Esophagus muscularis mucosa (tissue), 4 donors: Measurements from ENCODE around the gene TP63. TPM values are rescaled to one million over a fixed set of nuclear protein-coding genes. Genes with fewer than 3 reads are reported as not detected.

Experiments used
- DNase-seq: peaks from one replicate; pipeline ENCODE4 v3.0.0-alpha.2; 2017; ENCODE audit errors: extremely low spot score
- H3K27ac ChIP-seq, 4 donors: fragments of 200-600 bp; sonication (generic); replicated peaks in 1 of 4; 1 replicate in 3 of 4; 2 replicates in 1 of 4; pipeline ENCODE4 v1.5.1; 2016 to 2019; ENCODE audit warnings: mild to moderate bottlenecking in 1 of 4
- H3K27me3 ChIP-seq, 4 donors: fragments of 200-600 bp; sonication (generic); one replicate each; pipeline versions ENCODE4 v1.5.1 to v1.6.0; 2016 to 2019
- H3K36me3 ChIP-seq, 4 donors: fragments of 200-600 bp; sonication (generic); one replicate each; pipeline ENCODE4 v1.5.1; 2016 to 2019
- H3K4me1 ChIP-seq, 4 donors: fragments of 200-600 bp; sonication (generic); one replicate each; pipeline ENCODE4 v1.5.1; 2016 to 2019
- H3K4me3 ChIP-seq, 4 donors: fragments of 200-600 bp; sonication (generic); 1 replicate in 2 of 4; 2 replicates in 2 of 4; pipeline ENCODE4 v1.5.1; 2016 to 2019; ENCODE audit warnings: mild to moderate bottlenecking in 4 of 4, moderate library complexity in 1 of 4
- H3K9me3 ChIP-seq, 4 donors: fragments of 200-600 bp; sonication (generic); 1 replicate in 3 of 4; 2 replicates in 1 of 4; pipeline ENCODE4 v1.5.1; 2016 to 2019
- CTCF ChIP-seq, 3 experiments: fragments of 200-600 bp in 2 of 3; fragments of 450-650 bp in 1 of 3; sonication (generic) in 2 of 3; IDR thresholded peaks; one replicate each; pipeline ENCODE4 v1.5.1; 2017 to 2019; ENCODE audit warnings: antibody characterized with exemption in 3 of 3, mild to moderate bottlenecking in 2 of 3, moderate library complexity in 1 of 3
- EP300 ChIP-seq: sonication (generic); formaldehyde crosslinking; IDR thresholded peaks from one replicate; pipeline ENCODE4 v1.6.1; 2017; ENCODE audit warnings: antibody characterized with exemption
- POLR2A ChIP-seq: fragments of 450-650 bp; IDR thresholded peaks from one replicate; pipeline ENCODE4 v1.6.1; 2017; ENCODE audit warnings: antibody characterized with exemption, moderate library complexity, mild to moderate bottlenecking, low read depth
- POLR2AphosphoS5 ChIP-seq, 2 donors: sonication (generic); formaldehyde crosslinking; IDR thresholded peaks; one replicate each; pipeline ENCODE4 v1.6.1; 2017; ENCODE audit warnings: antibody characterized with exemption in 2 of 2
- WGBS: methylation state at CpG from one replicate; pipeline ENCODE4 v1.1.5; 2018; 5-methylcytosine and 5-hydroxymethylcytosine counted together
- intact Hi-C: fragments of 100-400 bp; cut with DNase I; formaldehyde crosslinking; loops from one replicate; pipeline ENCODE4 v1.15.1; 2023
- small RNA-seq, 3 donors: library from RNA; depleted of rRNA; stranded (forward); fragments of <200 nt; gene quantifications; one replicate each; pipeline ENCODE3, GENCODE V24; 2016
- total RNA-seq, 4 donors: library from RNA; depleted of rRNA; stranded (reverse); fragments of >200 nt; gene quantifications; one replicate each; pipeline versions ENCODE4 v1.1.0 to v1.2.1, GENCODE V29; 2016

The TP63 gene
- total RNA-seq, 4 donors from 2014 or later, result under 0.01 to 0.34 (median 0.21) TPM

- Histone ChIP-seq H3K27ac (no peak overlapping the region), H3K27me3 (no peaks in the 10 kb centered on the region), H3K4me1 (no peaks in the 10 kb centered on the region), H3K4me3 (no peak overlapping the region), H3K36me3 (no peaks in the 10 kb centered on the region), H3K9me3 (no peaks in the 10 kb centered on the region)
- TF ChIP-seq POLR2AphosphoS5 (IDR thresholded peaks at IDR 0.05), result no peak
- DNase-seq, result no peak
- intact Hi-C loops, result no loop called here
- 82% methylated on average over 13 of the region's 14 CpGs for WGBS
These were observed 313.3 kb downstream of the TP63 start for GRCh38 chr3:189944285-189945145.

GRCh38 chr3:189945935-189946709, 314.9 kb downstream of the TP63 start:
- intact Hi-C loops, result no loop called here
- H3K4me1 ChIP-seq, result no peaks in the 10 kb centered on the region
- TF ChIP-seq CTCF (IDR thresholded peaks at IDR 0.05) (no peak), EP300 (no peak), POLR2AphosphoS5 (IDR thresholded peaks at IDR 0.05) (no peak), POLR2A (no peak)

More at GRCh38 chr3:189945935-189946709, 314.9 kb downstream of the TP63 start:
- whole genome bisulfite sequencing, result 91% methylated on average over 6 of the region's 6 CpGs
- no peaks in the 10 kb centered on the region for H3K36me3 ChIP-seq
- no peak overlapping the region for H3K27ac ChIP-seq
- H3K4me3 ChIP-seq, result no peak overlapping the region
- no peaks in the 10 kb centered on the region for H3K9me3 ChIP-seq
- DNase-seq, result no peak
- H3K27me3 ChIP-seq, result no peaks in the 10 kb centered on the region

Small RNAs within 50 kb of the gene (small RNA-seq; reads per million reads assigned to genes)
- gene AC078809.1, result 0 reads per million in 3 donors
- 0 to 0.19 (median 0) reads per million in 3 donors for gene MIR944
